OCI-LY7 (cell line): ENCODE results near the gene MACROD1.

ENCODE experiments used
- CTCF ChIP-seq: fragments of 200-600 bp; sonication (generic); conservative IDR thresholded peaks from 2 replicates; pipeline ENCODE4 v1.5.1; 2014; ENCODE audit warnings: mild to moderate bottlenecking, antibody characterized with exemption, low read length, moderate library complexity, mixed read lengths
- EZH2phosphoT487 ChIP-seq: fragments of 200-600 bp; sonication (generic); IDR thresholded peaks from 2 replicates; pipeline ENCODE4 v1.6.1; 2018; ENCODE audit warnings: low read depth, borderline replicate concordance, mild to moderate bottlenecking, mixed run types, antibody characterized with exemption, low read length, moderate library complexity, mixed read lengths

GRCh38 chr11:64112771-64113461 lies 53.0 kb downstream of the MACROD1 start:
- TF ChIP-seq CTCF (no peak), EZH2phosphoT487 (no peak)
